Caki2 (cell line): ENCODE data around the gene TRIO. TPM values are rescaled to one million over a fixed set of nuclear protein-coding genes. Genes with fewer than 3 reads are reported as not detected.

ENCODE experiments used
- DNase-seq: peaks from one replicate; pipeline ENCODE4 v3.0.0-alpha.2; 2015; ENCODE audit warnings: low read depth
- in situ Hi-C: cut with HindIII; loops from 2 replicates; pipeline ENCODE4 v1.10.0; 2016; ENCODE audit warnings: low sequenced_read_pairs, low pct_unique_long_range_greater_than_20kb, mixed read lengths
- total RNA-seq: library from RNA; depleted of rRNA; stranded (reverse); fragments of >200 nt; shearing (Covaris generic); gene quantifications from 2 replicates; pipeline ENCODE4 v1.2.3, GENCODE V29; 2014; ENCODE audit warnings: low replicate concordance

The TRIO gene
- total RNA-seq, 1 experiment from 2014 or later, result 52.3 TPM

DNA sequence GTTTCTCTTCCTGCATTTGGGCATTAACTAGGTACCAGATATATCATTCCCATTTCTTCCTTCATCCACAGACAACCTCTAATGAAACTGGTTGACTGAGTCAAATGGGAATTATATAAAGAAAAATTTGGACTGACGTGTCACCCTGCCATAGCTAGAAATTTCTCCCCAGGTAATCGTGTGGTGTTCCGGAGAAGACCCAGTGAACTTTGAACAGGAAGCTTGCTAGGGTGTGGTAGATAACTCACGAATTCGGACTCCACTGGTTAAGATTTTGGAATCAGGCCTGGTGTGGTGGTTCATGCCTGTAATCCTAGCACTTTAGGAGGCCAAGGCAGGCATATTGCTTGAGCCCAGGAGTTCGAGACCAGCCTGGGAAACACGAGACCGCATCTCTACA lies 324.1 kb downstream of the TRIO start:
- no peak for DNase-seq
- in situ Hi-C loops, result no loop called here

DNA sequence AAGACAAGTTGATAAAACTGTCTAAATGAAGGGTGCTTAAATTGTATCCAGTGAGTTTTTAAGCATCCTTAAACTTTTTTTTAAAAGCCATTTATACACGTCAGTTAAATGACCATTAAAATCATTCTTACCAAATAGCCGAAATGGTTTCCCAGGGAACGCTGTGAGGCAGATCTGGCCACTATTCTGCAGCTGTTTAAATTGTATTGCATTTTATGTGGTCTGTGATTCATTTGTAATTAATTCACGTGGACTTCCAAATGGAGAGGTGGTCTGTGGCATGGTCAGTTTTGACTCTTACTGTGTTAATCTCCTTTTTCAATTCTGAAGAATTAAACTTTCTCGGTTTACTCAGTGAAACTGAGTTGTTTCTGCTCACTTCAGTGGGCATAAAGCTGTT lies 324.7 kb downstream of the TRIO start:
- in situ Hi-C loops, result no loop called here

DNA sequence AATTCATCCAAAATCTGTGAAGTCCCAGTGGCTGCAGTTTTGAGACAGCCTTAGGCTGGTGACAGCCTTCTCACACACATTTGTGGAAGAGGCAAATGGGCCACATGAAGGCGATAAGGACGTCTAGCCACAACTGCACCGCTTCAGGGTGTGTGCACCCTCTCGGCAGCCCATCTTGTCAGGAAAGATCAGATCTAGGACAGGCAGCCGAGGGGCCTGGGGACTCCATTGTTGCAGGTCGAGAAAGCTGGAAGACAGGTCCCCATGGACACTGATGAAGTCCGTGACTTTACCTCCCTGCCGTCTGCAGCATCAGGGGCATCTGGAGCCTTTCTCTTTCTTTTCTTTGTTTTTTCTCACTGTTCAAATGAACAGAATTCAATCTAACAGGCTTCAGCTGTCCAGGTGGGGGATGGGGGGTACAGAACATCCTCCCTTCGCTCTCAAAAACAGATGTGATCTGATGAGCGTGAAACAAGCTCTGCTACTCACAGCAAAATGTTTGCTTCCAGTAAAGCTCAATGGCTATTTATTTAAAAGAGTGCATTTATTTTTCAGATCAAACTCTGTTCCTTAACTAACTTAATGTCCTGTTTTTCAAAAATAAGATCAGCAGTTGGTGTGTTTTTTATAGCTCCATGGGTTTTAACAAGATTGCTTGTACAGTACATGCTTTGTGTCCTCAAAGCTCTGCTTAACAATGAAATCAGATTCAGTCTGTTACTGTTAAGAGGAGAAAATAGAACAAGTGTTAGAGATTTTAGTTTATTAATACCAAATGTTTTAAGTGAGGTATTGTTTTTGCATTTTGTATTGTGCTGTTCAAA lies 326.6 kb downstream of the TRIO start:
- in situ Hi-C loops, result no loop called here
- no peak for DNase-seq

More for the DNA sequence above, 324.7 kb downstream of the TRIO start:
- no peak for DNase-seq

DNA sequence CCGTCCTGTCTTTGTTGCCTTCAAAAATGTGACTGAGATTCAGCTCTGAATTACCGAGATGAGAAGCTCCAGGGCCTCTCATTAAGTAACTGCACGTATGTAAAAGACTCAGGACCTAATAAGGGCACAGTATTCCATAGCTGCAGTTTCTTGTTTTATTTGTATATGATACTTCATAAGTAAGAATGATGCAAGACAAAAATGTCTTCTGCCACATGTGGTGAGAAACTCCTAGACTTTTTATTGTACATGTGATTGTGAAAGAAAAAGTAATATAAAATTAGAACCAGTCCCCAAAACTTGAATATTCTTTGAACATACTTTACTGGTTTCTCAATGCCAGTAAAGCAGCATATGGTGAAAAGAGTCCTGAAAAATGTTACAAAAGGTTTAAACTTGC lies 328.4 kb downstream of the TRIO start:
- no peak for DNase-seq
- in situ Hi-C loops, result no loop called here

DNA sequence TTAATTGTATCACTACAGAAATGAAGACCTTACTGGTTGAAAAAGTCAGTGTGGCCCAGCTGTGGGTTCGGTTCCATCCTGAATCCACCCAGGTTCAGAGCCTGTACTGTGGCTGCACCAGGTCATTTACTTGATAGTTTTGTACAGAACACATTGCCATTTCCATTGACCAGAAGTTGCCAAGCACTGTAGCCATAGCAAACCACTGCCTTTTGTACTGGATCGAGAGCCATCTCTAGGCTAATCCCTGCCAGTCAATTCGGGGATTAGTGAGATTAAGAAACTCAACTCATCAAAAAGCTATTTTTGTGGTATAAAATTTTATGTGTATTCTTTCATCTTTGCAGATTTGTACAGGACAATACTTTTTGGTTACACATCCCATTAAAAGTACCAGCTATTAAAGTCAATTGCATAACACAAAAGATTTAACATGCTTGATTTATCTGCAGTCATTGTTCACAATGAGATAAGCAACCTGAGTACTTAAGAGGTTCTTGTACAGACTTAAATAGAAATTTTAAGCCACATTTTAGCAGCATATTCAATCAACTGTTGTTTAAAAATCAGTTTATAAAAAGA lies 329.9 kb downstream of the TRIO start:
- DNase-seq, result no peak
- in situ Hi-C loops, result no loop called here

DNA sequence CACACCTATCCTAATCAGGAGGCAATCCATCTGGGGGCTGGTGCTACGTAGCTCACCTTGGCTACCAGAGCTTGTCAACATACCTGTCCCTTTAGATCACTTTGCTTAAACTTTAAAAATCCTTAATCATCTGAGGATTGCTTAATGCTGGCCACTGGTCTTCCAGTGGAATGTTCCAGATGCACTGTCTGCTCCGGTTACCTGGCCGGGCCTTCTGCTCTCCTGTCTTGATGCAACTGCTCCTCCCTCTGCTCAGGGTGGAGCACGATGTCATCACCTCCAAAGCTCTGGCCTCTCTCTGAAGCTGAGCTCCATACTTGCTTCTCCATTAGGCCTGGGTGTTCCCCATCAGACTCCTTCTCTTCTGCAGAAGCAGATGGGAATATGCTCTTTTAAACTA lies 331.9 kb downstream of the TRIO start:
- DNase-seq, result no peak
- in situ Hi-C loops, result no loop called here

DNA sequence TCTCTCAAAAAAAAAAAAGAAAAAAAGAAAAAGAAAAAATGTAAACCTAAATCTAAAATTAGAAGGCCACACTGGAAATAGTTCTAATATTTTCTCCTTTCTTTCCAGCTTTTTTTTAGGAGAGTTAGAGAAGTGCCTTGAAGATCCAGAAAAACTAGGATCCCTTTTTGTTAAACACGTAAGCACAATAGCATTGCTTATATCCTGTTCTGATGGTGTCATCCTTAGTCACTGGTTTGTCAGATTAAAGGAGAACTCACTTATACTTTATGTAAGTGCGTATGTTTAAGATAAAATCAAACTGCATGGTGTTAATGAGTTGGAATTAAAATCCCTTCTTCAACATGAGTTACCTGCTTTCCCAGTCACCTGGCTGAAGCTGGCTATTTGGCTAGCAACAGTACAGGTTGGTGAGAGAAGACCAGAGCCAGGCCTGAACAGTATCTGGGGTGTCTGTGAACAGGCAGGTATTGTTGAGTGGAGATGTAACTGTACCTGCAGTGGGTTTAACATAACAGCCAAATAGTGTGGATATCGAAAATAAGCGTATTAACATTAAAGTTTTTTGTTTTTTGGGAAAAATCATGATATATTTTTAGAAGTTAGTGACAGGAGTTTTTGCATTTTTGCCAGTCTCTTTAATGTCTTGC lies 333.8 kb downstream of the TRIO start:
- in situ Hi-C loops, result no loop called here

DNA sequence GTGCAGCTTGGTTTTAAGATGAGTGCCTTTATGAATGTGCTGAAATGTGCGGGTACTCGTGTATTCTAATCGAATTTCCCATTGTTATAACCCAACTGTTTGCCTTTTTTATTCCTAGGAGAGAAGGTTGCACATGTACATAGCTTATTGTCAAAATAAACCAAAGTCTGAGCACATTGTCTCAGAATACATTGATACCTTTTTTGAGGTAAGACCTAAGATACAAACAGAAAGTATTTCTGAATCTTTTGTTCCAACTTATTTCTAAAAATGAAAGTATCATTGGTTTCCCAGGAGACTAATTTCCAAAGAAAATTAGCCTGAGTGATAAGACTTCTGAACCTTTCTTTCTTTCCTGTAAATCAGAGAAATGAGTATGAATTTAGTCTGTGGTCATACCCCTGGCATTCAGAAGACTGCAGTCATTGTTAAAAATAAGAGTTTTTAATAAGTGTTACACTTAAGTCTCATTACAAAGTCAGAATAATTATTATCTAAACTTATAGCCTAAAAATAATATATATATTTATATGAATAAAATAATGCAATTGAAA lies 336.1 kb downstream of the TRIO start:
- no peak for DNase-seq
- in situ Hi-C loops, result no loop called here

More for the DNA sequence above, 333.8 kb downstream of the TRIO start:
- DNase-seq, result no peak

DNA sequence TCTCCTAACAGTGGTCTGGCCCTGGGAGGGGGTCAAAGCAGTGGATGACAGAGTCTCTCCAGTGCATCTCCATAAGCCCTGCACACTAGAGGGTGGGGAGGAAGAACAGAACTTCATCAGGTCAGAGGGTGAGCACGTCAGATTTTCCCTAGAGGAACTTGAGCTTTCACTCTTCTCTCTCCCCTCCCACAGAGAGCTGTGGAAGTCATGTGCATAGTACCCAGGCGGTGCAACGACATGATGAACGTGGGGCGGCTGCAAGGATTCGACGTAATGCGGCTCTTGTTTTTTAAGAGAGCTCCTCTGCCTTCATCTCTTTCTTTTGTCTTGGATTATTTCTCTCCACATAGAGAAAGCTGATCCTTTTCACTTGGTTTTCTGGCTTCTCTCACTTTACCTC lies 338.2 kb downstream of the TRIO start:
- in situ Hi-C loops, result no loop called here
- DNase-seq, result no peak

DNA sequence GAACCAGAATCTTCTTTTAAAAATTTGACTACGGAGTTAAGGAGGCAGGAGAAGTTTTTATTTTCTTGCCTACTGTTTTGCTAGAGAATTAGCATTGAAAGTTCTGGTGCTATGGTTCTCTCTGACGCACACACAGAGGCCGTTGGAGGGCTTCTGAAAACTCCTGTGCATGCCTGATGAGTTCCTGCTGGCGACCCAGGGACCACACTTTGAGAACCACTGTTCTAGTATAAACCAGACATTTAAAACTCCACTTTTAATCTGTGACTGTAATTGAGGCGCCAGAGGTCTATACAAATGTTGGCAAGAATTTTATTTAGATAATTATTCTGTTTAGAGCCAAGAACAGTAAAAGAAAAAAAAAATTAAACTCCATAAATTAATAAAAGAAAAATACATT lies 338.9 kb downstream of the TRIO start:
- in situ Hi-C loops, result no loop called here
- no peak for DNase-seq

DNA sequence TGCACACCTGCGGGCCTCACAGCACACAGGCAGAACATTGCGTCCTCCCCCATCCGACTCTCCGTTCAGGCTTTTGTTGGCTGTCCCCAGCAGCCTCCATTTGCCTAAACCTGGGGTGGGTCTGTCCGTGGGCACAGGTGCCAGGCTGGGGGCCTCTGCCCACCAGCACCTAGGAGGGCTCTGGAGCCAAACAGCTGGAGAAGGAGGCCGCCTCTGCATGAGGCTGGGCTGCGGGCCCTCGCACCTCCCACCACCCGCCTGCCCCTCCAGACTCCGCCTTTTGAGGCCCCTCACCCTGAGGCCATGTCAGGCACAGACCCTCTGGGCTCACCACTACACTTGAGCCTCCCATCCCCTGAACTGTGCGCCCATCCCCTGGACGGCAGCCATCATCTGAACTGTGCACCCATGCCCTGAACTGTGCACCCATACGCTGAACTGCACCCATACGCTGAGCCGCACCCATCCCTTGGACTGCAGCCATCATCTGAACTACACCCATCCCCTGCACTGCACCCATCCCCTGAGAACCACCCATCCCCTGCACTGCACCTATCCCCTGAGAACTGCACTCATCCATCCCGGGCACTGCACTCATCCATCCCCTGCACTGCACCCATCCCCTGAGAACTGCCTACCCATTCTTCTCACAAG lies 340.5 kb downstream of the TRIO start:
- DNase-seq, result no peak
- in situ Hi-C loops, result no loop called here

DNA sequence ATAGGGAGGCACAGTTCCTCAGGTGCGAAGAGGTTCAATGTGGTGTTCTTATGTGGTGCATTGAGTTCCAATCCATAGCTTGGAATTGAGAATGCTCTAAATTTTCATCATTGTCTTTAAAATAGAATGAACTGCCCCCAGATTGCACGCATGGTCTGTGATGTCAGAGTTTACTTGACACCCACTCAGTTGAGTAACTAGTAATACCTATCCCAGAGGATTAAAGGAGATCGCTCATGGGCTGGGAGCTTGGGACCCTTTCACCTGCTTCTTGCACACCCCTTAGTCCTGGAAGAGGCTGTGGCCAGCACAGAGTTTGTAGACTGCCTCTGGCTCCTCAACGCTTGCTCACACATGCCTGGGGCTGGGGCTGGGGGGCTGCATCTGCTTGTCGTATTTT lies 343.3 kb downstream of the TRIO start:
- in situ Hi-C loops, result no loop called here

DNA sequence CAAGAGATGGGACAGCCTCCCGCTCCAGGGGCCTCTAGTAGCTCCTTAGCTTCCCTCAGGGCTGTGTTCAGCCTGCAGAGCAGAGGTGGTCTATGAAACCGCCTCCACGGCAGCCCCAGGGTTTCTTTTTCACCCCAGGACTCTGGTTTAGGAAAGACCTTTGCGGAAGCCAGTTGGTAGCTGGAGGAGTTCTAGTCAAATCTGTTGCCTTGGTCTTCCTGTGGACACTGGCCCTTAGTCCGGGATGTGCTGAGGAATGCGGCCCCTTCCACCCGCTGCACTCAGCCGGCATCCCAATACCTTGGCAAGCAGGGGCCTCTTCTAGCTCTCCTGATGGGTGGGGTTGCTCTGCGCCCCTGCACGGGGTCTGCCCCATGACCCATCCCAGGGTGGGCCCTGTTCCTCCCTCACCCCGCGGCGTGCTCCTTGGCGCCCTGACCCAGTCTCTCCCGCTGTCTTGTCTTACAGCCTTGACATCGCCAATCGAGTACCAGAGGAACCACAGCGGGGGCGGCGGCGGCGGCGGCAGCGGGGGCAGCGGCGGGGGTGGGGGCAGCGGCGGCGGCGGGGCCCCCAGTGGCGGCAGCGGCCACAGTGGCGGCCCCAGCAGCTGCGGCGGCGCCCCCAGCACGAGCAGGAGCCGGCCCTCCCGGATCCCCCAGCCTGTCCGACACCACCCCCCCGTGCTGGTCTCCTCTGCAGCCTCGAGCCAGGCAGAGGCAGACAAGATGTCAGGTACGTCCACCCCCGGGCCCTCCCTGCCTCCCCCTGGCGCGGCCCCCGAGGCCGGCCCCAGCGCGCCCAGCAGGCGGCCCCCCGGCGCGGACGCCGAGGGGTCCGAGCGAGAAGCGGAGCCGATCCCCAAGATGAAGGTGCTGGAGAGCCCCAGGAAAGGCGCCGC lies 344.1 kb downstream of the TRIO start:
- in situ Hi-C loops, result no loop called here
- no peak for DNase-seq

More for the DNA sequence above, 343.3 kb downstream of the TRIO start:
- no peak for DNase-seq

DNA sequence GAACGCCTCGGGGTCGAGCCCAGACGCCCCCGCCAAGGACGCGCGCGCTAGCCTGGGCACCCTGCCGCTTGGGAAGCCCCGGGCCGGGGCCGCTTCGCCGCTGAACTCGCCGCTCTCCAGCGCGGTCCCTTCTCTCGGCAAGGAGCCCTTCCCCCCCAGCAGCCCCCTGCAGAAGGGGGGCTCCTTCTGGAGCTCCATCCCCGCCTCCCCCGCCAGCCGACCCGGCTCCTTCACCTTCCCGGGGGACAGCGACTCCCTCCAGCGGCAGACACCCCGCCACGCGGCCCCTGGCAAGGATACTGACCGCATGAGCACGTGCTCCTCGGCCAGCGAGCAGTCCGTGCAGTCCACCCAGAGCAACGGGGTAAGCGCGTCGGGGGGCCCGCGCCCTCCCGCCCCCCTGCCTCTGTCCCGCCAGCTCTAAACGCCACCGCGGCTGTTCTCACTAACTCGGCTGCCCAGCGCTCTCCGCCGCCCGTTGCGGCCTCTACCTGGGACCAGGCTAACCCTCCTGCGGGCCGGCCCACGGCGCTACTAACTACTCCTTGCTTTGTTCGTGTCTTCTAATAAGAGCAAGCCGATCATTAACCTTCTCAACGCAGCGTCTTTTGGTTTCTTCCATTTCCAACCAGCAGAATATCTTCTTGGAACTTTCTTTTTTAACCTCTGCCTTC lies 344.9 kb downstream of the TRIO start:
- DNase-seq, result no peak
- in situ Hi-C loops, result no loop called here

DNA sequence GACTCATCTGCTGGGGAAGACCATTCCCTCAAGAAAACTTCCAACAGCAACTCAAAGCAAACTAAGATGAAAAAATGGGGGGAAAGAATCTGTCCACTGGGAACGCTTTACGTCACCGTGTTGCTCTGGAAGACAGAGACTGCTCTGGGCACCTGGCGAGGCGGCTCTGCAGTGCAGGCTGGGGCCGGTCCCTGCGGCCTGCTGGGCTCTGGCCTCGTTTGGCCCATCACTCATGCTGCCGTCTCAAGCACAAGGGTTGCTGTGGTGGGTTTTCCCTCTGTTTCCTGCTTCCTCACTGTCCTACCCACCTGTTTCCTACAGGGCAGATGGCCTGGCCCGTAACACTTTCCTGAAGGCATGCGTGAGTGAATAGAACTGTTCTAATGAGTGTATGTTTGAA lies 345.6 kb downstream of the TRIO start:
- in situ Hi-C loops, result no loop called here
- no peak for DNase-seq

DNA sequence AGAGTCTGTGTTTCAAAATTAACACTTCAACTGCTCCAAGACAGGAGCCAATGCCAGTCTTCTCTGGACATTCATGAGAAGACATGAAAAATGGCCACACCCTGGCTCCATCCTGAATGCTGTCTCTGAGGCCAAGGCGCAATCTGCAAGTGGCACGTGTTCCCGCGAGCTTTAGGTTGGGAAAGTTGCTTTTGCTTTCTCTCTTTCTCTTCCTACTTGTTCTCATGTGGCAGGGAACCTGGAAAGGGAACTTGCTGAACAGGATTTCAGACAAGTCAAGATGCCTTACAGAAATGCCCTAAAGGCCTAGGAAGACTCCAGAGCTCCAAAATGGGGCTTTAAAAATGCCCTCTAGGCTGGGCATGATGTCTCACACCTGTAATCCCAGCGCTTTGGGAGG lies 346.5 kb downstream of the TRIO start:
- in situ Hi-C loops, result no loop called here
- DNase-seq, result no peak

DNA sequence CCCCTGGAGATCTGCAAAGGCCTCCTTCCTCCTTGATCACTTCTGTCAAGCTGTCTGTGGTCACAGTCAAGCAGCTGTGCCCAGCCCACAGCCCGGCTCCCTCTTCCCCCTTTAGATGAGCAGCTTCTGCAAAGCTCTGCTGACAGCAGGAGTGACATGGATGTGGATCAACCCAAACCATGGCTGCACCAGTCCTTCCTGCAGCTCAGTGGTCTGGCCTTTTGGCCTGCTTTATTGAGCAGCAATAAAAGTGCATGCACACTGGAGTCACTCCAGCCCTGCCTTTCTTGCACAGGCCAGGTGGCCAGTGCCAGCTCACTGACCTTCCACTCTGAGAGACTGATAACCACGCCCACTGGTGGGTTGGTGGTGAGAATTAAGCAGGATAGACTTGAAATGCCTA lies 347.2 kb downstream of the TRIO start:
- DNase-seq, result no peak
- in situ Hi-C loops, result no loop called here
